Measurements from ENCODE around the gene IHH. TPM values are rescaled to one million over a fixed set of nuclear protein-coding genes. Genes with fewer than 3 reads are reported as not detected.
A peak's percentile ranks its signal among the peaks of the same experiment; 100 is the strongest.

The IHH gene
- total RNA-seq, 1 experiment from 2014 or later = not detected

- peak within 1 kb of the TSS; percentile 44 for H3K4me2 ChIP-seq (ENCODE audit: insufficient read depth, insufficient read length, low read length)
- no peak within 1 kb of the TSS for H2BK12ac ChIP-seq (ENCODE audit: insufficient read length, low read depth, low read length)
- H3K18ac ChIP-seq (ENCODE audit: insufficient read length, low read depth, low read length) = no peak within 1 kb of the TSS
- no peak within 1 kb of the TSS for H4K5ac ChIP-seq (ENCODE audit: insufficient read length, low read depth, low read length)
- no peaks in the 10 kb centered on the region for H3K9me3 ChIP-seq (ENCODE audit: control insufficient read depth, low read depth, low read length)
- H3K9me3 Mint-ChIP-seq = no peaks in the 10 kb centered on the region
- H2BK15ac ChIP-seq (ENCODE audit: low read depth, low read length) = no peak within 1 kb of the TSS
- no peak within 1 kb of the TSS for H3K27ac ChIP-seq (ENCODE audit: insufficient read length, low read depth, low read length)
- no peaks in the 10 kb centered on the region; the same call in 1 of the 2 replicates for H3K27me3 ChIP-seq (ENCODE audit: insufficient read depth, low read length)
- no peak for TF ChIP-seq CTCF (conservative IDR thresholded peaks at IDR 0.05)
- no peak within 1 kb of the TSS for H4K8ac ChIP-seq (replicated peaks; ENCODE audit: insufficient read length, low read depth, low read length)
- WGBS (ENCODE audit: extremely low coverage, insufficient read length, low lambda C conversion rate) = no CpG with 5 or more reads among the region's 21 CpGs
- H3T11ph ChIP-seq (ENCODE audit: low read length) = no peak within 1 kb of the TSS
- H3K27ac Mint-ChIP-seq = no peak within 1 kb of the TSS; a peak in 1 of 7 replicates
- peaks cover 3% of the 10 kb centered on the region; the same call in 1 of the 2 replicates for H3K4me1 ChIP-seq (ENCODE audit: insufficient read depth, low read length)
- H3K27me3 Mint-ChIP-seq (ENCODE audit: low read depth) = peaks cover 66% of the 10 kb centered on the region
- H3K4ac ChIP-seq (ENCODE audit: low read depth, low read length) = no peak within 1 kb of the TSS
- no peaks in the 10 kb centered on the region for H3K36me3 Mint-ChIP-seq (ENCODE audit: insufficient read depth in 1 of 3, low read depth in 3 of 3)
- peak; percentile 71 for DNase-seq
- no peak within 1 kb of the TSS for H3K23ac ChIP-seq (ENCODE audit: insufficient read length, low read depth, low read length)
- H4K91ac ChIP-seq (ENCODE audit: insufficient read length, low read depth, low read length) = no peak within 1 kb of the TSS
- no peak within 1 kb of the TSS for H3K9ac ChIP-seq (ENCODE audit: extremely low read depth, insufficient read length, low read length)
- H2AFZ ChIP-seq (ENCODE audit: low read length) = no peak within 1 kb of the TSS
- H3K79me2 ChIP-seq (ENCODE audit: insufficient read depth, low read length) = no peaks in the 10 kb centered on the region
- H3K4me3 Mint-ChIP-seq = peak within 1 kb of the TSS; percentile 74 to 90
- H2AK5ac ChIP-seq (ENCODE audit: insufficient read length, low read length) = no peak within 1 kb of the TSS
- no peak within 1 kb of the TSS for H2BK120ac ChIP-seq (ENCODE audit: low read depth, low read length, poor library complexity, severe bottlenecking)
- no peak within 1 kb of the TSS for H2BK5ac ChIP-seq (ENCODE audit: insufficient read length, low read length)
- no peak within 1 kb of the TSS for H2BK20ac ChIP-seq (ENCODE audit: low read depth, low read length, poor library complexity, severe bottlenecking)
- no peak within 1 kb of the TSS for H3K14ac ChIP-seq (ENCODE audit: insufficient read depth, low read length)
- H3K4me1 Mint-ChIP-seq = peaks cover 8 to 13% of the 10 kb centered on the region in 2 experiments
- no peaks in the 10 kb centered on the region for H3K79me1 ChIP-seq (ENCODE audit: insufficient read depth, low read depth, low read length, poor library complexity, severe bottlenecking)
- no peaks in the 10 kb centered on the region for H4K20me1 ChIP-seq (ENCODE audit: control insufficient read depth, insufficient read depth, insufficient read length)
- no peak within 1 kb of the TSS for H3K56ac ChIP-seq (ENCODE audit: insufficient read length, low read depth, low read length)
- peaks cover 6% of the 10 kb centered on the region for H3K23me2 ChIP-seq (ENCODE audit: insufficient read length, low read depth, low read length, poor library complexity, severe bottlenecking)
Measured at GRCh38 chr2:219041252-219041651, 19.5 kb downstream of the IHH start, which contains the start of gene CFAP65. CFAP65 (minus strand) TSS chr2:219041516; CDS start chr2:219039048, 2,468 bp downstream.
